Panc1 (cell line): ENCODE measurements around the gene MRC1.

ENCODE experiments used
- CTCF ChIP-seq: fragments of 450-650 bp; IDR thresholded peaks from 2 replicates; pipeline ENCODE4 v1.5.1; 2017; ENCODE audit warnings: mild to moderate bottlenecking
- POLR2AphosphoS5 ChIP-seq: IDR thresholded peaks from 2 replicates; pipeline ENCODE4 v1.6.1; 2012; ENCODE audit warnings: mild to moderate bottlenecking, low read depth, low read length, moderate library complexity

GRCh38 chr10:17915181-17915580 lies 106.0 kb downstream of the MRC1 start:
- TF ChIP-seq CTCF = no peak
- no peak for TF ChIP-seq POLR2AphosphoS5
